T-helper 2 cell treated with Interferon-gamma antibody and Interleukin-4, amounts not matched to agents 5 μg/mL and 100 μg/mL, for 36 hours (primary cell): Measurements from ENCODE around the gene ABCA3.
"Not testable (repeated sequence)": the region's sequence is repeated elsewhere in the genome, so short reads cannot be mapped to it uniquely, and the experiment has no call there.

Experiments used
- DNase-seq: peaks from one replicate; pipeline ENCODE4 v3.0.0; 2021; ENCODE audit warnings: low spot score
- H3K27ac Mint-ChIP-seq: one replicate; pipeline ENCODE4 v1.8.0; 2021; ENCODE audit warnings: mild to moderate bottlenecking, mixed read lengths
- H3K27me3 Mint-ChIP-seq: one replicate; pipeline ENCODE4 v1.8.0; 2021; ENCODE audit warnings: low read depth, mixed read lengths
- H3K36me3 Mint-ChIP-seq: one replicate; pipeline ENCODE4 v1.8.0; 2021; ENCODE audit warnings: low read depth, mixed read lengths
- H3K4me1 Mint-ChIP-seq: one replicate; pipeline ENCODE4 v1.8.0; 2021; ENCODE audit warnings: low read depth, mixed read lengths
- H3K4me3 Mint-ChIP-seq: one replicate; pipeline ENCODE4 v1.8.0; 2022; ENCODE audit warnings: mild to moderate bottlenecking, moderate library complexity, mixed read lengths
- H3K9me3 Mint-ChIP-seq: one replicate; pipeline ENCODE4 v1.8.0; 2021; ENCODE audit warnings: mixed read lengths

Gene ABCA3

GRCh38 chr16:2340564-2341455 lies at the start of gene ABCA3:
Gene ABCA3, minus strand, starts transcription at chr16:2340728. Its CDS starts 14,262 bp downstream, at chr16:2326466.
- Mint-ChIP-seq H3K27me3 (peaks cover 36% of the 10 kb centered on the region), H3K4me1 (peaks cover 11% of the 10 kb centered on the region), H3K27ac (peak within 1 kb of the TSS; percentile 64)

DNA sequence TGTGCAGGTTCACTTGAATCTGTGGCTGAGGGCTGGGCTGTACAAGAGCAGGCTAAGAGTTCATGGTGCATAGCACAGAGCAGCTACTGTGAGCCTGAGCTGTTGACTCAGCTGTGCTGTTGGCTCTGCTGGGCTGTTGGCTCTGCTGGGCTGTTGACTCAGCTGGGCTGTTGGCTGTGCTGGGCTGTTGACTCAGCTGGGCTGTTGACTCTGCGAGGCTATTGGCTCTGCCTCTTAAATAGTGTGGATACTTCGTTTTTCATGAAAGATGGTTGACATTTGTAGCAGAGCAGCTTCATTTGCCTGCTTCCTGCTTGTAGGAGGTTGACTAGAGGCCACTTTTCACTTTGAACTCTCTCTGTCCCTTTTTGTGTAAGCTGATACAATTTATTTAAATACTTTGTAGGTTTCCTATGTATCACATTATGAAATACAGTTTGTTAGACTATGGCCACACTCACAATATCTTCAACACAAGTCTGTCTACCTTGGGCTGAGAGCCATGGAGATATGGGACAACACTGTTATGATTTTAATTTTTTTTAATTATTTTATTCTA lies 48.4 kb upstream of the ABCA3 start:
- H3K9me3 Mint-ChIP-seq = peaks cover 8% of the 10 kb centered on the region
- peaks cover 5% of the 10 kb centered on the region for H3K4me1 Mint-ChIP-seq
- H3K27me3 Mint-ChIP-seq = peaks cover 4% of the 10 kb centered on the region
- no peak overlapping the region for H3K27ac Mint-ChIP-seq
- no peak for DNase-seq
- H3K36me3 Mint-ChIP-seq = peaks cover 2% of the 10 kb centered on the region
- H3K4me3 Mint-ChIP-seq = no peak overlapping the region

More at GRCh38 chr16:2340564-2341455, at the start of gene ABCA3:
- Mint-ChIP-seq H3K36me3 (peaks cover 4% of the 10 kb centered on the region), H3K4me3 (peak within 1 kb of the TSS; percentile 85), H3K9me3 (no peaks in the 10 kb centered on the region)
- peak; percentile 99 for DNase-seq

DNA sequence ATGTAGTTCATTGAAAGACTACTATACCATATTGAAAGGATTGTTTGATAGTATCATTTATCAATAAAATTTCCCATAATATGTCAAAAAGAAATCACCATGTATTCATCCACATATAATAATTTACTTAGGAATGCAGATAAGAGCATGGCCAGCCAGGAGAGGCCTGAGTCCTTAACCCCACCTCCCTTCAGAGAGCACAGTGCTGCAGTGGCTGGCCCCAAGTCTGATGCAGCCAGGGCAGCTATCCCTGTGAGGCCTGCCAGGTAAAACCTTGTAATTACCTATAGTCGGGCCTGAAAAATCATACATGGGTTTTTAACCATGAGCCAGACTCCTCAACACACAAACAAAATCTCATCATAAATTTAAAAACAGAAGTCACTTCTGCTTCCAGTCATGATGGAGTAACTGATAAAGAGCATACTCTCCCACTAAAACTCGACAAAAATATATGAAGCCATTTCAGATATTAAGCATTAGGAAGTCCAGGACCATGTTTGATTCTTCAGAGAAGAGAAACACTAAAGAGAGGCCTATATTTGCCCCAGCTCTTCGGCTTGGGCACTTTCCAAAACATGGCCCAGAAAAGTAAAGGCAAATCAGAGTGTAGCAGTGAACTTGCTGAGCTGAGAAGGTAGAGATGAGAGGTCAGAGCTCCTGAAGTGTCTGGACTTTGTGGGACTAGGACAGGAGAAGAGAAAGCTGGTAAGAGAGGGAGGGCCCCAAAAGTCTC lies 47.8 kb upstream of the ABCA3 start:
- Mint-ChIP-seq H3K4me1 (peaks cover 5% of the 10 kb centered on the region), H3K4me3 (no peak overlapping the region)

DNA sequence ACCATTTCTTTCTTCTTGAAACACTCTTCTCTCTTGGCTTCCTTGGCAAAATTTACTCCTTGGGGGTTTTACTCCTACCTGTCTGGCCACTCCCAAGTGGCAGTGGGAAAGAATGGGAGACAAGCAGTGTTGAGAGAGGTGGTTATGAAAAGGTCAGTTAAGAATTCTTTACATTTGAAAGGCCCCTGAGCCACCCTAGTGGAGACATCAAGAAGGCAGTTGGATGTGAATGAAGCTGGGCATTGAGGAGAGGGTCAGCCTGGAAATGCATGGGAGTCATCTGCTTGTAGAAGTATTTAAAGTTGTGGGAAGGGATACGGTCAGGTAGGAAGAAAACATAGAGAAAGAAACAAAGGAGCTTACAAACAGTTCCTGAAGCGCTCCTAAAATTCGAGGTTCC lies 46.5 kb upstream of the ABCA3 start:
- H3K9me3 Mint-ChIP-seq = peaks cover 8% of the 10 kb centered on the region
- peaks cover 6% of the 10 kb centered on the region for H3K27me3 Mint-ChIP-seq
- peaks cover 2% of the 10 kb centered on the region for H3K36me3 Mint-ChIP-seq
- H3K4me1 Mint-ChIP-seq = peaks cover 5% of the 10 kb centered on the region
- DNase-seq = no peak
- no peak overlapping the region for H3K27ac Mint-ChIP-seq
- H3K4me3 Mint-ChIP-seq = no peak overlapping the region

More for the DNA sequence above, 47.8 kb upstream of the ABCA3 start:
- H3K27me3 Mint-ChIP-seq = peaks cover 1% of the 10 kb centered on the region
- DNase-seq = no peak
- H3K27ac Mint-ChIP-seq = no peak overlapping the region
- peaks cover 8% of the 10 kb centered on the region for H3K9me3 Mint-ChIP-seq
- peaks cover 2% of the 10 kb centered on the region for H3K36me3 Mint-ChIP-seq

- not testable (repeated sequence) for H3K27ac Mint-ChIP-seq, H3K36me3 Mint-ChIP-seq, H3K4me3 Mint-ChIP-seq, H3K27me3 Mint-ChIP-seq, DNase-seq, H3K9me3 Mint-ChIP-seq, H3K4me1 Mint-ChIP-seq
Observed at GRCh38 chr16:2385982-2386381, 45.5 kb upstream of the ABCA3 start.

DNA sequence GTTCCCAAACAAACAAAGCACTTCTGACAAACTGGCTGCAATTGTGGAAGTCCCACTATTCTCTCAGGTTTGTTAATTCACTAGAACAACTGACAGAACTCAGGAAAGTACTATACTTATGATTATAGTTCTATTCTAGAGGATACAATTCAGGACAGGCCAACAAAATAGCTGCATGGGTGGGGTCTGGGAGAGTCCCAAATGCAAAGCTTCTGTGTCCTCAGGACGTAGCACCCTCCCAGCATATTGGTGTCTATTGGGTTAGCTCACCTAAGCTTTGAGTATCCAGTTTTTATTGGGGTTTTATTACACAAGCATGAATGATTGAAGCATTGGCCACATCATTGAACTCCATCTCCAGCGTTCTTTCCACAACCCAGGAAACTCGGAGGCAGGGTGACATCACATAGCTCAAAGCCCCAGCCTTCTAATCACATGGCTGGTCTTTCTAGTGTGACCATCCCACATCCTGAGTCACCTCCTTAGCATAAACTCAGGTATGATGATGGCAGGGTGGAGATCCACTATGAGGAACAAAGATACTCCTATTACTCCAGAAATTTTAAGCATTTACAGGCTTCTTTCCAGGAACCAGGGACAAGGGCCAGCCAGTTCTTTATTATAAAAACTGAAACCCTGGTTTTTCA lies 44.8 kb upstream of the ABCA3 start:
- DNase-seq = no peak
- peaks cover 5% of the 10 kb centered on the region for H3K4me1 Mint-ChIP-seq

GRCh38 chr16:2384426-2384825 lies 43.9 kb upstream of the ABCA3 start:
- Mint-ChIP-seq H3K4me3 (no peak overlapping the region), H3K27me3 (peaks cover 12% of the 10 kb centered on the region), H3K36me3 (peaks cover 2% of the 10 kb centered on the region), H3K27ac (no peak overlapping the region), H3K4me1 (peaks cover 5% of the 10 kb centered on the region), H3K9me3 (peaks cover 8% of the 10 kb centered on the region)
- DNase-seq = no peak

More for the DNA sequence above, 44.8 kb upstream of the ABCA3 start:
- Mint-ChIP-seq H3K36me3 (peaks cover 2% of the 10 kb centered on the region), H3K9me3 (peaks cover 8% of the 10 kb centered on the region), H3K4me3 (no peak overlapping the region), H3K27me3 (peaks cover 9% of the 10 kb centered on the region), H3K27ac (no peak overlapping the region)

- H3K27ac Mint-ChIP-seq = no peak overlapping the region
- H3K4me3 Mint-ChIP-seq = no peak overlapping the region
- H3K36me3 Mint-ChIP-seq = peaks cover 2% of the 10 kb centered on the region
- peaks cover 5% of the 10 kb centered on the region for H3K4me1 Mint-ChIP-seq
- H3K27me3 Mint-ChIP-seq = peaks cover 17% of the 10 kb centered on the region
- H3K9me3 Mint-ChIP-seq = peaks cover 2% of the 10 kb centered on the region
- DNase-seq = no peak
Observed at GRCh38 chr16:2383501-2383900, 43.0 kb upstream of the ABCA3 start.

GRCh38 chr16:2374644-2375043 lies 34.1 kb upstream of the ABCA3 start:
- no peak overlapping the region for H3K27ac Mint-ChIP-seq
- H3K27me3 Mint-ChIP-seq = peaks cover 31% of the 10 kb centered on the region
- no peak overlapping the region for H3K4me3 Mint-ChIP-seq
- H3K36me3 Mint-ChIP-seq = no peaks in the 10 kb centered on the region
- no peaks in the 10 kb centered on the region for H3K4me1 Mint-ChIP-seq
- H3K9me3 Mint-ChIP-seq = no peaks in the 10 kb centered on the region
- no peak for DNase-seq

DNA sequence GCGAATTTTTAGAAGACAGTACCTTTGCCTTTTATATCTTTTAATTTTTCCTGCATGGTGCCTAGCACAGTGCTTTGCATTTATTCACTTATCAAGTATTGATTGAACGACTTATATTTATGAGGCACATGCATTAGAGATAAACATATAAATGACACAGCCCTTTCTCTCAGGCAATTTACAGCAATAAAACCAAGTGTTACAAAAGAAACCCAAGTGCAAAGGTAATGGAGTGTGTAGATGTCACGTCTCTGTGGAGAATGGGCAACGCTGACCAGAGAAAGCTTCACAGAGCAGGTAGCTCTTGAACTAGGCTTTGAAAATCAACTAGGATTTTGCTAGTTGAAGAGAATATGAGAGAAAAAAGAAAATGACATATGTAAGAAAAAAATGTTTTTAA lies 32.6 kb upstream of the ABCA3 start:
- Mint-ChIP-seq H3K4me3 (no peak overlapping the region), H3K27me3 (peaks cover 36% of the 10 kb centered on the region), H3K4me1 (no peaks in the 10 kb centered on the region)

GRCh38 chr16:2372684-2373083 lies 32.2 kb upstream of the ABCA3 start:
- Mint-ChIP-seq H3K4me3 (no peak overlapping the region), H3K36me3 (no peaks in the 10 kb centered on the region), H3K4me1 (no peaks in the 10 kb centered on the region)

More for the DNA sequence above, 32.6 kb upstream of the ABCA3 start:
- Mint-ChIP-seq H3K9me3 (no peaks in the 10 kb centered on the region), H3K27ac (no peak overlapping the region), H3K36me3 (no peaks in the 10 kb centered on the region)
- DNase-seq = no peak

DNA sequence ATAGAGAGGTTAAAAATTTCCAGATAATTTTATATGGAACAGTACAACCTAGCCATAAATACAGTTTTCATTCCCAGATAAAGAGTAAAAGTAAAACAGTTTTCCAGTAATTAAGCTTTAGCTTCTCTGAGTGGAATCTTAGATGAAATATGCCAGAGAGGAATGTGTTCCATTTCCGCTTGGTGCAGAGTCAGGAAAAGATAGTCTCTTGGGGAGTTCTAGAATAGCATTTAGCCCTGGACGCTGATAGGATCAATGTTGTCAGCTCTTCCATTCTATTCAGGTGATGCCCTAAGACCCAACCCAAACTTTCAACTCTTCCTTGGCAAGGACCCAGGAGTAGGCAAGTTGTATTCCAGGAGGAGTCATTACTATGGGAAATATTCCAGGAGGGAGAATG lies 30.9 kb upstream of the ABCA3 start:
- H3K9me3 Mint-ChIP-seq = no peaks in the 10 kb centered on the region
- H3K4me3 Mint-ChIP-seq = no peak overlapping the region
- no peak for DNase-seq
- H3K27me3 Mint-ChIP-seq = peaks cover 41% of the 10 kb centered on the region
- H3K4me1 Mint-ChIP-seq = no peaks in the 10 kb centered on the region
- H3K36me3 Mint-ChIP-seq = no peaks in the 10 kb centered on the region
- H3K27ac Mint-ChIP-seq = no peak overlapping the region

More at GRCh38 chr16:2372684-2373083, 32.2 kb upstream of the ABCA3 start:
- Mint-ChIP-seq H3K27me3 (peaks cover 38% of the 10 kb centered on the region), H3K9me3 (no peaks in the 10 kb centered on the region), H3K27ac (no peak overlapping the region)
- no peak for DNase-seq

DNA sequence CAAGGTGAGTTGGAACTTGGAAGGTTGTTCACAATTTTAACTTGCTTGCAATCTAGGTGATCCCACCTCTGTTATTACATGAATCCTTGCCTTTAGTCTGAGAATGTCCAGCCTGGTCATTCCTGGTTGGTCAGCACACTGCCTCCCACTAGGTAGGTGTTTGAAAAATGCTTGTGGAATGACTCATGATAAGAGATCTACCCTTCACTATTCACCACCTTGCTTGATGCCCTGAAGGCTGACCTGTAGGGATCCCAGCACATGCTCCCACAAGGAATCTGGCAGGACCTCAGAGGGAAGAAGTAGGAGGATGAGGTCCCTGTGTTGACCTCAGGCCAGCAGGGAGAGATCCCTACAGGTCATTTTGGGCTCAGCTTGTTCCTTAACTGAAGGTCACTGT lies 30.2 kb upstream of the ABCA3 start:
- Mint-ChIP-seq H3K4me3 (no peak overlapping the region), H3K27me3 (peaks cover 41% of the 10 kb centered on the region), H3K27ac (no peak overlapping the region), H3K36me3 (no peaks in the 10 kb centered on the region), H3K4me1 (no peaks in the 10 kb centered on the region), H3K9me3 (no peaks in the 10 kb centered on the region)
- no peak for DNase-seq
